NT2/D1 (cell line): ENCODE data around the gene SND1.

Source experiments
- SUZ12 ChIP-seq: IDR thresholded peaks from 2 replicates; pipeline ENCODE4 v1.6.1; 2011; ENCODE audit not compliant: insufficient read length, insufficient read depth; ENCODE audit errors: extremely low read depth
- YY1 ChIP-seq: IDR thresholded peaks from 2 replicates; pipeline ENCODE4 v1.6.1; 2011; ENCODE audit not compliant: insufficient read length, insufficient read depth

DNA sequence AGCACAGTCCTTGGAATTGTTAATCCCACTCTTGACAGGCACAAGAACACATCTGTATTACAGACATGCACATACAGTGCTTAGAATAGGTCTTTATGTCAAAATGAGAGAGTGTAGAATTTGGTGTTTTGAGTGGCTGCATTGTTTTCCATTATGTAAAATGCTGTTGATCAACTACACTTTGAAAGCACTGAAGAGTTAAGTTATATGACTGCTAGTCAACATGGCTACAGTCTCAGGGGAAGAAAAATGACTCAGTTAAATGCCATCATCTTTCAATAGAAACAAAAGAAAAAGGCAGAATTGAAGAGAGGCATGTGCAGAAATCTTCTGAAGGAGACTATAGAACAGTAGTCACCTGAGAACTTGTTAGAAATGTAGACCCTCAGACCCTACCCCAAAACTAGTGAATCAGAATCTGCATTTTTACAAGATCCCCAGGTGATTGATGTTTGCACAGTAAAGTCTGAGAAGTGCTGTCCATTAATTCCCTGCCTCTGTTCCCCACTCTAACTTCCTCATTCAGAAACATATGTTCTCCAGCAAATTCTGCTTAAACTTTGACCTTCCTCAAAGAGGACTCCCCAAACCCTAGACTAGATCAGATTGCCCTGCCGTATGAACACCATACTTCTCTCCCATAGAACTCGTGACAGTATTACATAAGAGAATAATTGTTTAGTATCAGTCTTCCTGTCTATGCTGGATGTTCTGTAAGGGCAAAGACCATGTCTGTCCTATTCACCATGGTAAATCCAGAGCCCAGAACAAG is 16.0 kb downstream of the SND1 start:
- TF ChIP-seq YY1 (no peak), SUZ12 (no peak)
